Neural cell (in vitro differentiated cells): ENCODE data around the gene PRM1. TPM values are rescaled to one million over a fixed set of nuclear protein-coding genes. Genes with fewer than 3 reads are reported as not detected.

ENCODE experiments used
- H2AFZ ChIP-seq: fragments of 200-600, 300-800 bp; sonication (generic), shearing (Covaris generic); 2 replicates; pipeline ENCODE4 v1.6.0; 2014; ENCODE audit warnings: low read depth, mild to moderate bottlenecking, antibody characterized with exemption, low read length, moderate library complexity
- H3F3A ChIP-seq: fragments of 200-600 bp; shearing (Covaris generic); 2 replicates; pipeline ENCODE4 v1.6.1; 2016; ENCODE audit warnings: mild to moderate bottlenecking, moderate library complexity, mixed read lengths, antibody characterized with exemption, low read length; ENCODE audit not compliant: insufficient read depth, poor library complexity, severe bottlenecking
- H3K27ac ChIP-seq: fragments of 200-600, 300-800 bp; sonication (generic), shearing (Covaris generic); 2 replicates; pipeline ENCODE4 v1.5.1; 2014; ENCODE audit warnings: mild to moderate bottlenecking, low read length, moderate library complexity
- H3K27me3 ChIP-seq: fragments of 300-800, 200-600 bp; sonication (generic), shearing (Covaris generic); 2 replicates; pipeline ENCODE4 v1.6.0; 2014; ENCODE audit warnings: mild to moderate bottlenecking, low read depth, low read length, moderate library complexity; ENCODE audit not compliant: insufficient read depth
- H3K36me3 ChIP-seq: fragments of 300-800, 200-600 bp; sonication (generic), shearing (Covaris generic); 2 replicates; pipeline ENCODE4 v1.5.1; 2014; ENCODE audit warnings: mild to moderate bottlenecking, antibody characterized with exemption, low read length, moderate library complexity; ENCODE audit not compliant: insufficient read depth
- H3K4me2 ChIP-seq: fragments of 300-800, 200-600 bp; sonication (generic), shearing (Covaris generic); 2 replicates; pipeline ENCODE4 v1.6.0; 2014; ENCODE audit warnings: mild to moderate bottlenecking, low read length
- H3K4me3 ChIP-seq: fragments of 300-800, 200-600 bp; sonication (generic), shearing (Covaris generic); 2 replicates; pipeline ENCODE4 v1.5.1; 2014; ENCODE audit warnings: mild to moderate bottlenecking, low read length, moderate library complexity
- H3K79me2 ChIP-seq: fragments of 200-600 bp; shearing (Covaris generic); replicated peaks from 2 replicates; pipeline ENCODE4 v1.6.0; 2014; ENCODE audit warnings: mild to moderate bottlenecking, low read length, moderate library complexity; ENCODE audit not compliant: insufficient read depth
- H3K9ac ChIP-seq: fragments of 300-800, 200-600 bp; sonication (generic), shearing (Covaris generic); 2 replicates; pipeline ENCODE4 v1.6.1; 2016; ENCODE audit warnings: mild to moderate bottlenecking, low read length, mixed read lengths
- H3K9me2 ChIP-seq: fragments of 200-600 bp; shearing (Covaris generic); 2 replicates; pipeline ENCODE4 v1.6.1; 2016; ENCODE audit warnings: mild to moderate bottlenecking, low read length, mixed read lengths; ENCODE audit not compliant: insufficient read depth
- H3K9me3 ChIP-seq: fragments of 200-600, 300-800 bp; sonication (generic), shearing (Covaris generic); 2 replicates; pipeline ENCODE4 v1.6.1; 2016; ENCODE audit warnings: mild to moderate bottlenecking, mixed run types, low read length, moderate library complexity, mixed read lengths
- H4K20me1 ChIP-seq: fragments of 200-600 bp; shearing (Covaris generic); 2 replicates; pipeline ENCODE4 v1.6.1; 2016; ENCODE audit warnings: mild to moderate bottlenecking, mixed run types; ENCODE audit not compliant: insufficient read depth
- CTCF ChIP-seq: fragments of 450-650 bp; IDR thresholded peaks from 2 replicates; pipeline ENCODE4 v1.5.1; 2014; ENCODE audit warnings: antibody characterized with exemption, mild to moderate bottlenecking, moderate library complexity; ENCODE audit not compliant: poor library complexity, severe bottlenecking
- EP300 ChIP-seq: fragments of 450-650 bp; conservative IDR thresholded peaks from 2 replicates; pipeline ENCODE4 v1.6.1; 2014; ENCODE audit warnings: antibody characterized with exemption, mild to moderate bottlenecking, moderate library complexity; ENCODE audit not compliant: poor library complexity, severe bottlenecking
- EZH2 ChIP-seq: fragments of 200-600, 300-800 bp; shearing (Covaris generic), sonication (generic); IDR thresholded peaks from 2 replicates; pipeline ENCODE4 v1.6.1; 2014; ENCODE audit warnings: antibody characterized with exemption, low read length, borderline replicate concordance, mild to moderate bottlenecking; ENCODE audit not compliant: insufficient read depth, poor library complexity, severe bottlenecking
- MXI1 ChIP-seq: fragments of 450-650 bp; conservative IDR thresholded peaks from 2 replicates; pipeline ENCODE4 v1.6.1; 2014; ENCODE audit warnings: antibody characterized with exemption, mild to moderate bottlenecking; ENCODE audit not compliant: poor library complexity, severe bottlenecking
- POLR2AphosphoS5 ChIP-seq: IDR thresholded peaks from 2 replicates; pipeline ENCODE4 v1.6.1; 2012
- RAD21 ChIP-seq: fragments of 450-650 bp; conservative IDR thresholded peaks from 2 replicates; pipeline ENCODE4 v1.6.1; 2014; ENCODE audit warnings: antibody characterized with exemption, mild to moderate bottlenecking, moderate library complexity
- REST ChIP-seq: IDR thresholded peaks from 2 replicates; pipeline ENCODE4 v1.6.1; 2012; ENCODE audit warnings: borderline replicate concordance
- SMC3 ChIP-seq: fragments of 450-650 bp; conservative IDR thresholded peaks from 2 replicates; pipeline ENCODE4 v1.6.1; 2014; ENCODE audit warnings: antibody characterized with exemption, mild to moderate bottlenecking, moderate library complexity; ENCODE audit not compliant: poor library complexity
- TAF1 ChIP-seq: IDR thresholded peaks from 2 replicates; pipeline ENCODE4 v1.6.1; 2012; ENCODE audit warnings: low read depth
- polyA plus RNA-seq: library from polyadenylated mRNA; depleted of rRNA; stranded (reverse); fragments of >200 nt; gene quantifications from 2 replicates; pipeline ENCODE4 v1.2.3, GENCODE V29; 2014

PRM1 gene
- polyA plus RNA-seq, 1 donor from 2014 or later, result not detected

- H3K4me3 ChIP-seq, result no peak overlapping the region
- no peaks in the 10 kb centered on the region for H3K36me3 ChIP-seq
- H2AFZ ChIP-seq, result no peak overlapping the region
- H3K9ac ChIP-seq, result no peak overlapping the region
- no peaks in the 10 kb centered on the region for H3F3A ChIP-seq
- H4K20me1 ChIP-seq, result no peaks in the 10 kb centered on the region
- H3K9me3 ChIP-seq, result no peaks in the 10 kb centered on the region
- no peak overlapping the region for H3K4me2 ChIP-seq
- no peak for TF ChIP-seq POLR2AphosphoS5
- TF ChIP-seq RAD21, result no peak
- H3K27ac ChIP-seq, result no peak overlapping the region
- no peaks in the 10 kb centered on the region for H3K27me3 ChIP-seq
- H3K79me2 ChIP-seq, result no peaks in the 10 kb centered on the region
- no peaks in the 10 kb centered on the region for H3K9me2 ChIP-seq
Measured at GRCh38 chr16:11296706-11297491, 15.8 kb upstream of the PRM1 start.

GRCh38 chr16:11296351-11296705 is 15.2 kb upstream of the PRM1 start:
- no peak overlapping the region for H3K27ac ChIP-seq
- H3K9me3 ChIP-seq, result no peaks in the 10 kb centered on the region
- H3K36me3 ChIP-seq, result no peaks in the 10 kb centered on the region
- no peaks in the 10 kb centered on the region for H3K27me3 ChIP-seq
- no peak overlapping the region for H3K9ac ChIP-seq
- H4K20me1 ChIP-seq, result no peaks in the 10 kb centered on the region
- no peak for TF ChIP-seq REST
- TF ChIP-seq MXI1, result no peak
- no peak for TF ChIP-seq SMC3
- no peak for TF ChIP-seq TAF1
- no peak for TF ChIP-seq EZH2
- no peak for TF ChIP-seq POLR2AphosphoS5
- no peak for TF ChIP-seq CTCF
- TF ChIP-seq EP300, result no peak
- no peak for TF ChIP-seq RAD21
- H3F3A ChIP-seq, result no peaks in the 10 kb centered on the region
- no peaks in the 10 kb centered on the region for H3K9me2 ChIP-seq
- H3K79me2 ChIP-seq, result no peaks in the 10 kb centered on the region
- no peak overlapping the region for H3K4me3 ChIP-seq
- H3K4me2 ChIP-seq, result no peak overlapping the region
- no peak overlapping the region for H2AFZ ChIP-seq
